H1 (cell line): ENCODE measurements around the gene DNAJC16. TPM values are rescaled to one million over a fixed set of nuclear protein-coding genes. Genes with fewer than 3 reads are reported as not detected.

Experiments used
- CHD7 ChIP-seq: fragments of 300-600 bp; sonication (generic); IDR thresholded peaks from 2 replicates; pipeline ENCODE4 v1.7.1; 2012; ENCODE audit warnings: low read length, moderate library complexity, mild to moderate bottlenecking, inconsistent platforms; ENCODE audit not compliant: insufficient replicate concordance
- CTBP2 ChIP-seq: IDR thresholded peaks from 2 replicates; pipeline ENCODE4 v1.7.0; 2011; ENCODE audit warnings: borderline replicate concordance, mild to moderate bottlenecking, moderate library complexity, mixed read lengths, low read length; ENCODE audit not compliant: insufficient read depth, insufficient read length
- HDAC6 ChIP-seq: IDR thresholded peaks from one replicate; pipeline ENCODE4 v1.7.1; 2012; ENCODE audit warnings: low read depth, mild to moderate bottlenecking, inconsistent platforms, low read length, moderate library complexity
- KDM4A ChIP-seq: IDR thresholded peaks from one replicate; pipeline ENCODE4 v1.7.1; 2012; ENCODE audit warnings: low read depth, mild to moderate bottlenecking, moderate library complexity, low read length, inconsistent platforms; ENCODE audit not compliant: severe bottlenecking
- NRF1 ChIP-seq: IDR thresholded peaks from 2 replicates; pipeline ENCODE4 v1.6.1; 2011; ENCODE audit warnings: mild to moderate bottlenecking, low read depth, low read length, improper control_type of control experiment
- POLR2A ChIP-seq, 2 experiments: IDR thresholded peaks; 1 replicate in 1 of 2; 2 replicates in 1 of 2; pipeline ENCODE4 v1.6.1; 2011; ENCODE audit warnings: low read depth in 2 of 2, low read length in 2 of 2, mild to moderate bottlenecking in 2 of 2; ENCODE audit errors: control extremely low read depth in 1 of 2
- POU5F1 ChIP-seq: IDR thresholded peaks from 2 replicates; pipeline ENCODE4 v1.6.1; 2011; ENCODE audit warnings: low read depth, mild to moderate bottlenecking, low read length, moderate library complexity
- SIN3A ChIP-seq, 2 experiments: IDR thresholded peaks in 1 of 2; conservative IDR thresholded peaks in 1 of 2; 2 replicates each; pipeline ENCODE4 v1.6.1; 2011 to 2012; ENCODE audit warnings: low read length in 2 of 2, improper control_type of control experiment in 1 of 2, low read depth in 1 of 2, mild to moderate bottlenecking in 1 of 2
- SRF ChIP-seq: IDR thresholded peaks from 2 replicates; pipeline ENCODE4 v1.6.1; 2011; ENCODE audit warnings: mild to moderate bottlenecking, low read depth, low read length, moderate library complexity
- polyA plus RNA-seq, 7 experiments: library from polyadenylated mRNA; depleted of rRNA in 3 of 7; stranded (reverse) in 5 of 7; unstranded in 2 of 7; fragments of >200 nt in 5 of 7; fragments of 200-250 nt in 2 of 7; gene quantifications; 1 replicate in 5 of 7; 2 replicates in 1 of 7; 4 replicates in 1 of 7; pipeline versions ENCODE4 v1.2.1 to v1.2.3, GENCODE V29; 2011 to 2013; ENCODE audit warnings: missing spikeins in 2 of 7, mixed read lengths in 2 of 7
- total RNA-seq: library from RNA; stranded (reverse); fragmentation: NEBNext Ultra II Directional; extraction: Animal tissue kit (Norgen Biotek cat#: 25700); gene quantifications from 2 replicates; pipeline ENCODE4 v1.2.1, GENCODE V29; 2021

Gene DNAJC16
- total and polyA plus RNA-seq, 2 of the 8 experiments (the other 6 are each of a cell fraction or from before 2014, with no cell fraction given) = 7.9 to 23.3 TPM

- TF ChIP-seq CHD7 (no peak), POLR2A (IDR thresholded peaks at IDR 0.05; ENCODE audit: control extremely low read depth in 1 of 2, low read depth in 2 of 2, low read length in 2 of 2) (no peak), SIN3A (conservative IDR thresholded peaks at IDR 0.05 in 1 of 2, IDR thresholded peaks at IDR 0.05 in 1 of 2; ENCODE audit: low read depth in 1 of 2, low read length in 2 of 2) (no peak), POU5F1 (no peak), NRF1 (no peak), KDM4A (no peak), HDAC6 (no peak), SRF (no peak), CTBP2 (no peak)
Measured at GRCh38 chr1:15477646-15478212, 48.9 kb upstream of the DNAJC16 start (continued).
